DMS153 treated with DMSO at 0.1 percent for 48 hours (cell line): ENCODE measurements around the gene MRPL58.
"Not testable (repeated sequence)": the region's sequence is repeated elsewhere in the genome, so short reads cannot be mapped to it uniquely, and the experiment has no call there.

Source experiments
- DNase-seq: peaks from one replicate; lab custom pipeline; 2025; ENCODE audit not compliant: unreplicated experiment; lab: John Stamatoyannopoulos, UW

MRPL58 gene

DNA sequence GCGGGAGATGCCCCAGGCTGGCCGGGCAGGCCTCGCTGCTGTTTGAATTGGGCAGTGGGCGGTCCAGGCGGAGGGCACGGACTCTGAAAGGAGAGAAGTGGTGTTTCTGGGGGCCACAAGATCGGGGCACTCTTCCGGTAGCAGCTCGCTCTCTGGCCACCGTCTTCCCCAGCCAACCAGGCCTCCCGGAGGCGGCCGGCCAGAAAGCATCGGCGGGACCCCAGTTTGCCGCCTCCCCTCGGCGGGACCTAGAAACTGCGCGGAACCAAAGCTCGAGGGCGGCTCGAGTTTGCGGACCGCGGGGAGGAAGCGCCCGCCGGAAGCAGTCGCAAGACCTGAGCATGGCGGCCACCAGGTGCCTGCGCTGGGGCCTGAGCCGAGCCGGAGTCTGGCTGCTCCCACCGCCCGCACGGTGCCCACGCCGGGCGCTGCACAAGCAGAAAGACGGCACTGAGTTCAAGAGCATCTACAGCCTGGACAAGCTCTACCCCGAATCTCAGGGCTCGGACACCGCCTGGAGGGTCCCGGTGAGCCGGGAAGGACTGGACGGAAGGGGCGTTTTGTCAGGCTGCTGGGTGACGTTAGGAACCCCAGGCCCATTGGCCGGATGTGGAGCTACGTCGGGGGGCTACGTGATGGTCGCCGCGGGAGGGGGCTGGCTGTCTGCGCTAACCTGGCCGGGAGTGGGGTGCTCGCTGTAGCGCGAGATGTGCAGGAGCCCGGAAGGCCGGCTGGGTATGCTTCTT, at the start of gene MRPL58:
TSS of gene MRPL58 (plus strand) at position 325 of the 746 bp plus-strand sequence. CDS start at position 342, 17 bp downstream.
- DNase-seq: peak; percentile 67

- no peak for DNase-seq
These were observed 48.8 kb upstream of the MRPL58 start for GRCh38 chr17:74963656-74964055.

DNA sequence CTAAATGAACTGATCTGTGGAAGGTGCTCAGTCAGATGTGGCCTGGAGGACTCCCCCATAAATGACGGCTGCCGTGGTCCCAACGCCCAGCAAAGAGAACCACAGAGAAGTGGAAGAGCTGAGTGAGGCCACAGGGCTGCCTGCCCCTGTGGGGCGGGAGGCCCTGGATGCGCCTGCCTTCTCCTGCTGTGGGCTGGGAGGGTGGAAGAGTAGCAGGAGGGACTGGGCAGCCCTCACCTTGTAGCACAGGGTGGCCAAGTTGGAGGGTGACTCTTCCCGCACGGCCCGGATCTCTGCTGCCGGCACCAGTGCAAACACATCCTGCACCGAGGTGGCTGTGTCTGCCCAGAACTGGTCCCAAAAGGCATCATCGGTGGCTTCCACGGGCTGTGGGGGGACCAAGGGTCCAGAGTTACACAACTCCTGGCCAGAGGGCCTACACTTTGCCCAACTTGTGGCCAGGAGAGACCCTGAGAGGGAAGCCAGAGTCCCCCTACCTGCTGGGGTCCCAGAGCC, 48.2 kb upstream of the MRPL58 start:
- DNase-seq: no peak

- DNase-seq: no peak
These were observed 47.4 kb upstream of the MRPL58 start for GRCh38 chr17:74964988-74965622.

GRCh38 chr17:74968361-74968780, 44.1 kb upstream of the MRPL58 start:
- DNase-seq: no peak

- DNase-seq: not testable (repeated sequence)
These were observed 43.0 kb upstream of the MRPL58 start for GRCh38 chr17:74969501-74969900.

- no peak for DNase-seq
These were observed 42.1 kb upstream of the MRPL58 start for GRCh38 chr17:74970395-74970794.

DNA sequence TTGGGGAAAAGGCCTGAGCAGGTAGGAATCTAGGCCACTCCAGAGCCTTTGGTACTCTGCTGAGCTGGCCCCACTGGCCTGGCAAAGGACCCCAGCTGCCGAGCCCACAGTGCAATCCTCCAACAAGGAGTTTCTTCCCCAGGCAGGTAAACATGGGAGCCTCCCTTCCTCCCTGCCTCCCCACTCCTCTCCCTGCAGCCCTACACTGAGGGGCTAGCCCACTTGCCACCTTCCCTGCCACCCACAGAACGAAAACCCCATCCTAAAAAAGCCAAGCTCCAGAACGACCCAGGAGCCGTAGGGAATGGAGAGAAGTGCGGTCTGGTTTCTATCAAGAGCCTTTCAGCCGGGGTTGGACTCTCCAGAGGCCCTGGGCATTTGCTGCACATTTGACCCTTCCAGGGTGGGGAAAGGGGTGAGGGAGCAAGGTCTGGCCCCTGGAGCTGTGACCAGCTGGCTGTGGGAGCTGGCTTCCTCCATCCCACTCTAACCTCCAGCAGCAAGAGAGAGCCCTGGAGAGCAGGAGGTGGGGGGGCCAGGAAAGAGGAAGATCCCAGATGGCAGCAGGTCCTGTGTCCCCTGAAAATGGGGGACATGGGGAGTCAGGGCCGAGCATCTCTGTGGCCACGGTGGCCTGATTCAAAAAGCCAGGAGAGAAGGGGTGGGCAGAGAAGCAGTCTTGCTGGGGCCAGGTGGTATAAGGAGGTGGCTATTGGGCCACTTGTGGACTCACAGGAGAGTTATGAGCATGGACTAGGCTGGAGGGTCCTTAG, 41.2 kb upstream of the MRPL58 start:
- DNase-seq: no peak

DNA sequence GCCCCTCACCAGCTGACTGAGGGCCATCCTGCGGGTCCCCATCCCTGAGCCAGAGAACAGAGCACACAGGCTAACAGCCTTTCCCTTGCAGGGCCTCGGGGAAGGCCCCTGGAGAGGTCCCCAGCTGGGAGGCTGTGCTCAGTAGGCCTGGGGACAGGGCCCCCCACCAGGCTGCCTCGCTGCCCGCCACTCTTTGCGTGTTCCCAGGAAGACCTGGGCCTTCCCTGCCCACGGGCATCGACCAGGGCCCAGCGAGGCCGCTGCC, 40.7 kb upstream of the MRPL58 start:
- DNase-seq: no peak

DNA sequence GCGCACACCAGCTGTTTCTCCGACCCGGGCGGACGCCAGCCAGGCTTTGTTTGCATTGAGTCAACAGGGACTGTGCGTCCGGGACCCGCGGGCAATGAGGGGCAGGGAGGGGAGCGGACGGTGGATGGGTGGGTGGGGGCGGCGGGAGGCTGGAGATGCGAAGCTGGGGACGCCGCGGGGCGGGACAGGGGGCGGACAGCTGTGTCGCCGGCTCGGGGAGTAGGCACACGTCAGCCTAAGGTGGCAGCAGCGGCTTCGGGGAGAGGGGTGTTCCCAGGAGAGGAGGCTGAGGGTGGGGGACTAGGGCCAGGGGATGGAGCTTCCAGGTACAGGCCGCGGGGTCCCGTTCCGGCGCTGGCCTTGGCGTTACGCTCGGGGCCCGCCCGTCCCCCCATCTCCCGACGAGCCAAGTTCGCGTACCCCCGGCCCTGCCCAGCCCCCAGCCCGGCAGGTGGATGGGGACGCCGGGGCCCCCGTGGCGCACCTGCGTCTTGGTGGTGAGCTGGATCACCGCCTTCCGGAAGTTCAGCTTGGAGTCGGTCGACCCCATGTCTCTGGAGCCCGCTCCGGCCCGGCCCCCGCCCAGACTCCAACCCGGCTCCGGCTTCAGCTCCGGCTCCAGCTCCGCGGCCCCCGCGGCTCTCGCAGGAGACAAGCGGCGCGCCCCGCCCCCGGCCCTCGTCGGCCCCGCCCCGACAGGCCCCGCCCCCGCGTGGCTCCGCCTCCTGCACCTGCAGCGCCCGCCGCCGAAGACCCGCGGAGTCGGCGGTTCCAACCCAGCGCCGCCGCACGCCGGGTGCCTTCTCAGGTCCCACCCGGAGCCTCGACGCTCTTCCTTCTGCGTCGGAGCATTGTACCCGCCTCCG, 40.1 kb upstream of the MRPL58 start, which contains the start of gene HID1:
TSS of gene HID1 (minus strand) at position 653 of the 866 bp plus-strand sequence. CDS start at position 550, 103 bp downstream.
- peak; percentile 34 for DNase-seq

DNA sequence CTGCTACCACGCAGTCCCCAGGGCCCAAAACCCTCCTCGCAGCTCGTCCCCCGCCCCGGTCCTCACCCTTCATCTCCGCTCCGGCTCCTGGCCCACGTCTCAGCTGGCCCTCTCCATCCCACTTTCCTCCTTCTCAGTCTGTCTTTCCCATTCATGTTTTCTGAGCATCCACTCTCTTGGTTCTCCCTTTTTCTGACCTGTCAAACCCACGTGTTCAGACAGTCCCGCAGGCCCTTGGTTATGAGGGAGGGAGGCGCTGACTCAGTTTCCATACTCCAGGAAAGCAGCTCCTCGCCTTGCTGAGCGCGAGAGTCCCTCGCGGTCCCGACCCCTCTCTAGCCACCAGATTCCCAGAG, 39.5 kb upstream of the MRPL58 start:
- no peak for DNase-seq

DNA sequence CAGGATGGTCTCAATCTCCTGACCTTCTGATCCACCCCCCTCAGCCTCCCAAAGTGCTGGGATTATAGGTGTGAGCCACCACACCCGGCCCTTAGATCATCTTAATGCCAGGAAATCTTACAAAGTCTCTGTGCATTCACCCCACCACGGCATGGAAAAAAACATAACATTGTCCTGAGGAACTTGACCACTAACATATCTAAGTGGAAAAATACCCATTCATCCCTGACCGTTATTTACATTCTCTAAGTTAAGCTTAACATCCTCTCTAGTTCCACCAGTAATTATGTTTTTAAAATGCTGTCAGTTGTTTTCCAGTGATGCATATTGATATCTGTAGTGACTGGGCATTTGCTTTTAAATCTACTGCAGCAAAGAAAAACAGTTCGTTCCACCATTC, 36.5 kb upstream of the MRPL58 start:
- DNase-seq: no peak

GRCh38 chr17:74977802-74978201, 34.7 kb upstream of the MRPL58 start:
- DNase-seq: no peak

DNA sequence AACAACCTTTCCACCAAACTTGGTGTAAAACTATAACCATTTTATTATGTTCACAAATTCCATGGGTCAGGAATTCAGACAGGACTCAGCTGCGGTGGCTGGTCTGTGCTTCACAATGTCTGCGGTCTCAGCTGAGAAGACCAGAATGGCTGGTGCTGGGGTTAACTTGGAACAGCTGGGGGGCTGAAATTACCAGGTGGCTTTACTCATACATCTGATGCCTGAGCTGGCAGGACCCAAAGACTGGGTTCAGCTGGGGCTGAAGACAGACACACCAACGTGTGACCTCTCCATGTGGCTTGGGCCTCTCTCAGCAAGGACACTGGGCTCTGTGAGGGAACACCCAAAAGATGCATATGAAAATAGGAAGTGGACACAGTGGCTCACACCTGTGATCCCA, 34.2 kb upstream of the MRPL58 start:
- no peak for DNase-seq

DNA sequence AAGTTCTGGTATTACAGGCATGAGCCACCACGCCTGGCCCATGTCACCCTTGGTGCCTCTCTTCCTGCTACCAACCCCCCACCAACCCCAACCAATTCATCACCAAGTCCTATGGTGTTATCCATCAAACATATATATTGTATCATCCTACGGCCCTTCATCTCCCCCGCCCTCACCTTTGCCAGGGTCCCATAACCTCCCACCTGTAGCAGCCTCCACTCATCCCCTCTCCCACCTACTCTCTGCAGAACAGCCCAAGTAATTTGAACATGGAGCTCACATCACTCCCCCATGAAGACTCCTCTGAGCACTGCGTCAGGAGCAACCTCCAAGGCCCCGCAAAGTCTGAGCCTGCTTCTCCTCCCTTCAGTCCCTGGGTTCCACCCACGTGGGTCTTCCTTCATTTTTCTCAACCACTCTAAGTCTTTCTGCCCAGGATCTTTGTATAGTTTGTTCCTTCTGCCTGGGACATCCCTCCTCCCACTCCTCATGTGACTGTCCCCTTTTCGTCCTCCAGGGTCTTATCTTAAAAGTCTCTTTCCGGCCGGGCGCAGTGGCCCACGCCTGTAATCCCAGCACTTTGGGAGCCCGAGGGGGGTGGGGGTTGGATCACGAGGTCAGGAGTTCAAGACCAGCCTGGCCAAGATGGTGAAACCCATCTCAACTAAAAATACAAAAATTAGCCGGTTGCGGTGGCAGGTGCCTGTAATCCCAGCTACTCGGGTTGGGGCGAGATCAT, 32.9 kb upstream of the MRPL58 start:
- DNase-seq: no peak

DNA sequence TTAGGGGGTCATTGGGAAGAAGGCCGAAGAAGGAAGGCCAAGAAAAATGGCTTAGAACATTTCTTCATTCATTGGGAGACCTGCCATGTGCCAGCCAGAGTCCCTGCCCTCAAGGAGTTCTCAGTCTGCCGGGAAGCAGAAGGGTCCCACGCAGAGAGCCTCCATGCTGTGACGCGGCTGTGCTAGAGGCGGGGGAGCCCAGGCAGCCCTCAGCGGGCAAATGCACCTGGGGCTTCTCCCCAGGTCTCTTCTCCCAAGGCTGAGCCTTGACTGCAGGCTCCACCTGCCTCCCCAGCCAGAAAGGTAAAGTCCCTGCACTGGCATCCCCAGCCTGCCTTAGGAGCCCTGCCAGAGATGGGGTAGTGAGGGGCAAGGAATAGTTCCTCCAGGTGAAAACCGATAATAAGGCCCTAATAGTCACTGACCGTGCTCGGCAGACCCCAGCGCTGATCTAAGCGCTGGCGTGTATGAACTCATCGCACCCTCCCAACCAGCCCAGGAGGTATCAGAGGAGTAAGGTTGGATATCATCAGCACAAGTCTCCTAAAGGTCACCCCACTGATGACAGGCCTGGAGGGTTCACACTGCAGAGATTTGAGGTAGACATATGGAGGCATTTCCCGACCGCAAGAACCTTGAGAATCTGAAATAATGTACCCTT, 31.0 kb upstream of the MRPL58 start:
- DNase-seq: no peak

- DNase-seq: peak; percentile 67
These were observed 30.3 kb upstream of the MRPL58 start for GRCh38 chr17:74981979-74982662.

GRCh38 chr17:74982663-74983313, 29.7 kb upstream of the MRPL58 start:
- DNase-seq: not testable (repeated sequence)

DNA sequence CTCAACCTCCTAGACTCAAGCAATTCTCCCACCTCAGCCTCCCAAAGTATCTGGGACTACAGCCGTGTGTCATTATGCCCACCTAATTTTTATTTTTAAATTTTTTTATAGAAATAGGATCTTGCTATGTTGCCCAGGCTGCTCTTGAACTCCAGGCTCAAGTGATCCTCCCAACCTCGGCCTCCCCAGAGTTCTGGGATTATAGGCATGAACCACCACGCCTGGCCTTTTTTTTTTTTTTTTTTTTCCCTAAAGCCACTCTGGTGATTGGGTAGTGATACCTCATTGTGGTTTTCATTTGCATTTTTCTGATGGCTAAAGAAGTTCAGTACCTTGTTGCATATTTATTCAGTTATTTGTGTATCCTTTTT, 26.3 kb upstream of the MRPL58 start:
- no peak for DNase-seq
